H1 (cell line): Measurements from ENCODE around the gene INTS7. TPM values are rescaled to one million over a fixed set of nuclear protein-coding genes. Genes with fewer than 3 reads are reported as not detected.

Experiments
- CTCF ChIA-PET: fragments of 300-600 bp; sonication (Branson Sonifier 250); formaldehyde crosslinking; loops from one replicate; lab custom pipeline; 2021; ENCODE audit not compliant: partially characterized antibody; lab: Charles Lee
- POLR2A ChIA-PET: fragments of 300-600 bp; sonication (Branson Sonifier 250); formaldehyde crosslinking; loops from one replicate; lab custom pipeline; 2021; ENCODE audit warnings: inconsistent platforms; ENCODE audit not compliant: partially characterized antibody; lab: Charles Lee
- DNase-seq, 2 experiments: peaks; one replicate each; pipeline versions ENCODE4 v3.0.0 to v3.0.0-alpha.2; 2010 to 2022; ENCODE audit warnings: low spot score in 2 of 2, low read depth in 1 of 2, mixed read lengths in 1 of 2
- FAIRE-seq: peaks from 2 replicates; lab custom pipeline; 2011; peaks lifted over from hg19 to GRCh38; lab: Jason Lieb, UNC
- H2AFZ ChIP-seq: 2 replicates; pipeline ENCODE4 v1.8.1; 2012; ENCODE audit warnings: low read length, inconsistent platforms
- H2AK5ac ChIP-seq: 2 replicates; pipeline ENCODE4 v1.6.1; 2013; ENCODE audit warnings: low read depth, low read length
- H2BK120ac ChIP-seq: replicated peaks from 2 replicates; pipeline ENCODE3; 2013; ENCODE audit warnings: low read depth, low read length, inconsistent platforms
- H2BK12ac ChIP-seq: 2 replicates; pipeline ENCODE4 v1.6.1; 2013; ENCODE audit warnings: low read depth, low read length
- H2BK15ac ChIP-seq: 2 replicates; pipeline ENCODE4 v1.6.1; 2013; ENCODE audit warnings: low read length
- H2BK20ac ChIP-seq: 2 replicates; pipeline ENCODE4 v1.6.1; 2013; ENCODE audit warnings: low read length
- H2BK5ac ChIP-seq: 2 replicates; pipeline ENCODE4 v1.6.1; 2013; ENCODE audit warnings: low read depth, low read length
- H3K14ac ChIP-seq: 2 replicates; pipeline ENCODE4 v1.6.1; 2013; ENCODE audit warnings: inconsistent platforms; ENCODE audit not compliant: insufficient read length
- H3K18ac ChIP-seq: 2 replicates; pipeline ENCODE4 v1.6.1; 2013; ENCODE audit warnings: low read length; ENCODE audit errors: extremely low read depth
- H3K23ac ChIP-seq: 2 replicates; pipeline ENCODE4 v1.6.1; 2013; ENCODE audit warnings: inconsistent platforms; ENCODE audit not compliant: insufficient read length
- H3K23me2 ChIP-seq: 2 replicates; pipeline ENCODE4 v1.6.1; 2013; ENCODE audit warnings: low read depth, low read length
- H3K27ac ChIP-seq: 2 replicates; pipeline ENCODE4 v1.6.1; 2011; ENCODE audit warnings: low read depth, low read length, inconsistent platforms
- H3K27me3 ChIP-seq, 4 experiments: replicated peaks in 1 of 4; 1 replicate in 1 of 4; 2 replicates in 3 of 4; pipeline versions ENCODE4 v1.6.1 to v1.8.1; 2011 to 2013; ENCODE audit warnings: low read length in 3 of 4, mild to moderate bottlenecking in 3 of 4, inconsistent platforms in 2 of 4, mixed read lengths in 2 of 4, moderate library complexity in 1 of 4; ENCODE audit not compliant: control insufficient read depth in 3 of 4, insufficient read depth in 3 of 4; ENCODE audit errors: extremely low read depth in 1 of 4
- H3K36me3 ChIP-seq, 4 experiments: 2 replicates each; pipeline versions ENCODE4 v1.6.1 to v1.8.1; 2011 to 2013; ENCODE audit warnings: mild to moderate bottlenecking in 4 of 4, low read length in 3 of 4, moderate library complexity in 2 of 4, control low read depth in 1 of 4, inconsistent platforms in 1 of 4; ENCODE audit not compliant: insufficient read depth in 4 of 4, control insufficient read depth in 2 of 4
- H3K4ac ChIP-seq: replicated peaks from 2 replicates; pipeline ENCODE3; 2013; ENCODE audit warnings: low read length, low read depth, mixed read lengths, inconsistent platforms; ENCODE audit not compliant: insufficient read length
- H3K4me1 ChIP-seq, 4 experiments: replicated peaks in 1 of 4; 1 replicate in 1 of 4; 2 replicates in 3 of 4; pipeline versions ENCODE4 v1.6.1 to v1.8.1; 2011 to 2013; ENCODE audit warnings: low read length in 3 of 4, inconsistent platforms in 2 of 4, mixed read lengths in 1 of 4; ENCODE audit not compliant: insufficient read depth in 4 of 4, control insufficient read depth in 3 of 4
- H3K4me2 ChIP-seq, 2 experiments: 2 replicates each; pipeline versions ENCODE4 v1.6.1 to v1.8.1; 2011 to 2013; ENCODE audit warnings: low read depth in 2 of 2, low read length in 2 of 2, control low read depth in 1 of 2, inconsistent platforms in 1 of 2, mild to moderate bottlenecking in 1 of 2; ENCODE audit not compliant: insufficient read depth in 1 of 2
- H3K4me3 ChIP-seq, 4 experiments: fragments of 200-600, 300-600 bp in 1 of 4; sonication (generic), shearing (Covaris generic), sonication (Bioruptor Twin) in 1 of 4; 2 replicates each; pipeline versions ENCODE4 v1.5.1 to v1.8.1; 2011 to 2016; ENCODE audit warnings: low read length in 4 of 4, low read depth in 3 of 4, control low read depth in 2 of 4, inconsistent platforms in 2 of 4, mild to moderate bottlenecking in 2 of 4, mixed read lengths in 1 of 4, moderate library complexity in 1 of 4; ENCODE audit not compliant: insufficient read depth in 2 of 4; ENCODE audit errors: extremely low read depth in 1 of 4
- H3K56ac ChIP-seq: replicated peaks from 2 replicates; pipeline ENCODE3; 2013; ENCODE audit warnings: low read depth, mild to moderate bottlenecking, mixed read lengths, low read length, inconsistent platforms; ENCODE audit not compliant: insufficient read length
- H3K79me1 ChIP-seq: 2 replicates; pipeline ENCODE4 v1.6.1; 2013; ENCODE audit warnings: low read depth, low read length, control low read depth
- H3K79me2 ChIP-seq, 2 experiments: 2 replicates each; pipeline versions ENCODE4 v1.6.1 to v1.8.1; 2012 to 2013; ENCODE audit warnings: low read length in 2 of 2, mild to moderate bottlenecking in 2 of 2, inconsistent platforms in 1 of 2; ENCODE audit not compliant: insufficient read depth in 2 of 2, control insufficient read depth in 1 of 2
- H3K9ac ChIP-seq, 4 experiments: replicated peaks in 1 of 4; 1 replicate in 1 of 4; 2 replicates in 3 of 4; pipeline versions ENCODE4 v1.6.1 to v1.8.1; 2011 to 2013; ENCODE audit warnings: low read depth in 3 of 4, low read length in 3 of 4, control low read depth in 2 of 4, mild to moderate bottlenecking in 2 of 4, moderate library complexity in 2 of 4, inconsistent platforms in 1 of 4; ENCODE audit errors: extremely low read depth in 1 of 4
- H3K9me3 ChIP-seq, 2 experiments: 2 replicates each; pipeline versions ENCODE4 v1.6.1 to v1.8.1; 2012 to 2013; ENCODE audit warnings: mild to moderate bottlenecking in 2 of 2, moderate library complexity in 2 of 2, control low read depth in 1 of 2, inconsistent platforms in 1 of 2, low read depth in 1 of 2, low read length in 1 of 2, mixed read lengths in 1 of 2; ENCODE audit not compliant: insufficient read depth in 2 of 2
- H4K20me1 ChIP-seq, 2 experiments: replicated peaks in 1 of 2; 2 replicates each; pipeline versions ENCODE3 to v1.8.1; 2011 to 2013; ENCODE audit warnings: inconsistent platforms in 2 of 2, low read length in 2 of 2, mild to moderate bottlenecking in 1 of 2; ENCODE audit not compliant: insufficient read depth in 2 of 2, control insufficient read depth in 1 of 2
- H4K5ac ChIP-seq: 2 replicates; pipeline ENCODE4 v1.6.1; 2013; ENCODE audit warnings: low read length, low read depth, mixed read lengths, inconsistent platforms; ENCODE audit not compliant: insufficient read length
- H4K8ac ChIP-seq: 2 replicates; pipeline ENCODE4 v1.8.0; 2013; ENCODE audit warnings: mild to moderate bottlenecking, moderate library complexity, low read length, inconsistent platforms; ENCODE audit not compliant: insufficient read depth; ENCODE audit errors: extremely low read depth
- H4K91ac ChIP-seq: replicated peaks from 2 replicates; pipeline ENCODE3; 2013; ENCODE audit warnings: low read length, mixed read lengths, inconsistent platforms; ENCODE audit not compliant: insufficient read length
- CBX5 ChIP-seq: fragments of 300-800, 300-1000 bp; sonication (generic); IDR thresholded peaks from 2 replicates; pipeline ENCODE4 v1.7.1; 2016; ENCODE audit warnings: antibody characterized with exemption, low read length, low read depth
- CBX8 ChIP-seq: fragments of 300-800, 300-1000 bp; sonication (generic); IDR thresholded peaks from 2 replicates; pipeline ENCODE4 v1.7.1; 2016; ENCODE audit warnings: low read depth, low read length, borderline replicate concordance
- EZH2 ChIP-seq: fragments of 200-600 bp; sonication (generic); IDR thresholded peaks from 2 replicates; pipeline ENCODE4 v1.7.1; 2012; ENCODE audit warnings: low read depth, mild to moderate bottlenecking, moderate library complexity, low read length, inconsistent platforms; ENCODE audit not compliant: severe bottlenecking
- GTF2F1 ChIP-seq: IDR thresholded peaks from 2 replicates; pipeline ENCODE4 v1.6.1; 2012; ENCODE audit warnings: low read depth, low read length, improper control_type of control experiment, borderline replicate concordance
- JUN ChIP-seq: IDR thresholded peaks from 2 replicates; pipeline ENCODE4 v1.6.1; 2011; ENCODE audit warnings: low read depth, mild to moderate bottlenecking, improper control_type of control experiment, low read length
- MAX ChIP-seq: IDR thresholded peaks from 2 replicates; pipeline ENCODE4 v1.6.1; 2012; ENCODE audit warnings: inconsistent platforms
- NRF1 ChIP-seq: IDR thresholded peaks from 2 replicates; pipeline ENCODE4 v1.6.1; 2011; ENCODE audit warnings: mild to moderate bottlenecking, low read depth, low read length, improper control_type of control experiment
- POLR2A ChIP-seq, 2 experiments: IDR thresholded peaks; 1 replicate in 1 of 2; 2 replicates in 1 of 2; pipeline ENCODE4 v1.6.1; 2011; ENCODE audit warnings: low read depth in 2 of 2, low read length in 2 of 2, mild to moderate bottlenecking in 2 of 2; ENCODE audit errors: control extremely low read depth in 1 of 2
- SIN3A ChIP-seq, 2 experiments: IDR thresholded peaks in 1 of 2; conservative IDR thresholded peaks in 1 of 2; 2 replicates each; pipeline ENCODE4 v1.6.1; 2011 to 2012; ENCODE audit warnings: low read length in 2 of 2, improper control_type of control experiment in 1 of 2, low read depth in 1 of 2, mild to moderate bottlenecking in 1 of 2
- SP4 ChIP-seq: IDR thresholded peaks from 2 replicates; pipeline ENCODE4 v1.6.1; 2012; ENCODE audit warnings: low read length, inconsistent platforms
- SRF ChIP-seq: IDR thresholded peaks from 2 replicates; pipeline ENCODE4 v1.6.1; 2011; ENCODE audit warnings: mild to moderate bottlenecking, low read depth, low read length, moderate library complexity
- ZNF274 ChIP-seq: IDR thresholded peaks from 2 replicates; pipeline ENCODE4 v1.7.0; 2012; ENCODE audit warnings: low read length, borderline replicate concordance; ENCODE audit errors: extremely low read depth
- WGBS, 2 experiments: shearing (Covaris generic) in 1 of 2; methylation state at CpG; one replicate each; pipeline versions ENCODE4 v1.1.6 to v1.1.7; 2013 to 2015; ENCODE audit warnings: low lambda C conversion rate in 2 of 2, mixed read lengths in 2 of 2, inconsistent platforms in 1 of 2, low coverage in 1 of 2, missing lambda C conversion rate in 1 of 2; ENCODE audit not compliant: insufficient replicate concordance in 2 of 2, insufficient coverage in 1 of 2, insufficient read length in 1 of 2; ENCODE audit errors: extremely low coverage in 1 of 2, missing lambda C conversion rate in 1 of 2; 5-methylcytosine and 5-hydroxymethylcytosine counted together
- polyA plus RNA-seq, 7 experiments: library from polyadenylated mRNA; depleted of rRNA in 3 of 7; stranded (reverse) in 5 of 7; unstranded in 2 of 7; fragments of >200 nt in 5 of 7; fragments of 200-250 nt in 2 of 7; gene quantifications; 1 replicate in 5 of 7; 2 replicates in 1 of 7; 4 replicates in 1 of 7; pipeline versions ENCODE4 v1.2.1 to v1.2.3, GENCODE V29; 2011 to 2013; ENCODE audit warnings: missing spikeins in 2 of 7, mixed read lengths in 2 of 7
- total RNA-seq: library from RNA; stranded (reverse); fragmentation: NEBNext Ultra II Directional; extraction: Animal tissue kit (Norgen Biotek cat#: 25700); gene quantifications from 2 replicates; pipeline ENCODE4 v1.2.1, GENCODE V29; 2021
- TF ChIP-seq, protein P1 (sequence below): IDR thresholded peaks from 2 replicates; pipeline ENCODE4 v1.6.1; 2012; ENCODE audit warnings: inconsistent platforms

Gene INTS7
- total and polyA plus RNA-seq, 2 of the 8 experiments (the other 6 are each of a cell fraction or from before 2014, with no cell fraction given) = 15.2 to 22.4 TPM

DNA sequence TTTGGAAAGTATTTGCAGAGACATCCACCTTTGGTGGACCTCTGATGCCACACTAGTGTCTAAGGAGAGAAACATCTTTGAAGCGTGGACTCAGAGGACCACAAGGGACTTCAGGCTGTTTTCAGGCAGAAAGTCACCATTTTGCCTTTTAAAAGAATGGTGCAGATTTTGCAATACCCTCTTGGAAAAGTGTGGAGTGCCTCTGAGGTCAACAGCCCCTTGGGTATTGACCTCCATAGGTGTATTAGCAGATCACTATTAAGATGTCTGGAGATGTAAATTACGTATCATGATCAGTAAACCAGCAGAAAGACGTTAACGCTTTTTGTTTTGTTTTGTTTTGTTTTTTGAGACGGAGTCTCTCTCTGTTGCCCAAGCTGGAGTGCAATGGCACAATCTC, 87.0 kb downstream of the INTS7 start:
- peaks cover 0 to 3% (median 1%) of the 10 kb centered on the region in 4 experiments; a peak in 3 of 7 replicates for H3K27me3 ChIP-seq
- no peak overlapping the region for H4K91ac ChIP-seq
- H2BK5ac ChIP-seq = no peak overlapping the region
- no peak overlapping the region for H2BK15ac ChIP-seq
- H3K9me3 ChIP-seq = no peaks in the 10 kb centered on the region
- FAIRE-seq = no peak
- no peaks in the 10 kb centered on the region for H3K23me2 ChIP-seq
- H3K4ac ChIP-seq = no peak overlapping the region
- no peak overlapping the region for H3K14ac ChIP-seq
- no peak overlapping the region for H3K23ac ChIP-seq
- no peak overlapping the region for H3K56ac ChIP-seq
- peaks cover 0 to 5% (median 3%) of the 10 kb centered on the region in 4 experiments; a peak in 2 of 7 replicates for H3K4me1 ChIP-seq
- H2BK120ac ChIP-seq = no peak overlapping the region
- H3K18ac ChIP-seq = no peak overlapping the region
- no peak overlapping the region for H4K5ac ChIP-seq
- H3K27ac ChIP-seq = no peak overlapping the region
- H3K36me3 ChIP-seq = peaks cover 0 to 10% (median 1%) of the 10 kb centered on the region in 4 experiments; a peak in 3 of 8 replicates
- ChIA-PET CTCF (interaction anchor here (1.2 to 1.5 kb wide), 2 partner anchors 13 to 207 kb away, joined by 3 to 7 read pairs; no protein-coding TSS in a partner anchor), POLR2A (no interaction called here)
- H3K79me1 ChIP-seq = no peaks in the 10 kb centered on the region
- H3K4me2 ChIP-seq = no peak overlapping the region
- no peak overlapping the region for H2AK5ac ChIP-seq
- no peak overlapping the region for H2BK12ac ChIP-seq
- no peak overlapping the region for H3K4me3 ChIP-seq
- no peaks in the 10 kb centered on the region for H3K79me2 ChIP-seq
- H2BK20ac ChIP-seq = no peak overlapping the region
- WGBS, 2 experiments = 92% methylated on average over 5 of the region's 5 CpGs; no CpG with 5 or more reads in 1 of the 2 experiments
- H4K8ac ChIP-seq = no peak overlapping the region
- no peak overlapping the region for H3K9ac ChIP-seq
- H2AFZ ChIP-seq = no peak overlapping the region
- H4K20me1 ChIP-seq = peaks cover 2 to 5% of the 10 kb centered on the region in 2 experiments
- DNase-seq = no peak
- TF ChIP-seq CBX5 (no peak), MAX (no peak), GTF2F1 (no peak), JUN (no peak), POLR2A (IDR thresholded peaks at IDR 0.05; ENCODE audit: control extremely low read depth in 1 of 2, low read depth in 2 of 2, low read length in 2 of 2) (no peak), SIN3A (conservative IDR thresholded peaks at IDR 0.05 in 1 of 2, IDR thresholded peaks at IDR 0.05 in 1 of 2; ENCODE audit: low read depth in 1 of 2, low read length in 2 of 2) (no peak), EZH2 (no peak), ZNF274 (no peak), CBX8 (no peak), SRF (no peak), NRF1 (no peak), SP4 (no peak)
- TF ChIP-seq, protein P1, sequence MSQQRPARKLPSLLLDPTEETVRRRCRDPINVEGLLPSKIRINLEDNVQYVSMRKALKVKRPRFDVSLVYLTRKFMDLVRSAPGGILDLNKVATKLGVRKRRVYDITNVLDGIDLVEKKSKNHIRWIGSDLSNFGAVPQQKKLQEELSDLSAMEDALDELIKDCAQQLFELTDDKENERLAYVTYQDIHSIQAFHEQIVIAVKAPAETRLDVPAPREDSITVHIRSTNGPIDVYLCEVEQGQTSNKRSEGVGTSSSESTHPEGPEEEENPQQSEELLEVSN = no peak
